K562 (cell line): ENCODE results near the gene SRF. TPM values are rescaled to one million over a fixed set of nuclear protein-coding genes. Genes with fewer than 3 reads are reported as not detected.

ENCODE experiments used
- ATAC-seq: fragments of 200-7000 bp; cut with Tn5 transposase; 3 replicates; pipeline ENCODE4 v1.9.1; 2020; ENCODE audit warnings: moderate library complexity
- BruUV-seq: library from RNA; stranded (reverse); fragments of 400-500 nt; replicated peaks from 2 replicates; lab custom pipeline; 2021; lab: Mats Ljungman, UMichigan
- CTCF ChIA-PET: fragments of 300-600 bp; formaldehyde crosslinking; extraction: SDS; loops from one replicate; lab custom pipeline; 2021; ENCODE audit warnings: low intra/inter-chr PET ratio; lab: Yijun Ruan, JAX
- POLR2A ChIA-PET: fragments of 300-600, 350-650 bp; sonication (Branson Sonifier 250); formaldehyde crosslinking; extraction: SDS; loops from one replicate; lab custom pipeline; 2021; ENCODE audit warnings: antibody characterized with exemption, inconsistent platforms; lab: Yijun Ruan, JAX
- DNase-seq, 4 experiments: peaks; one replicate each; pipeline versions ENCODE4 v3.0.0 to v3.0.0-alpha.2; 2011 to 2018; ENCODE audit warnings: low spot score in 3 of 4, mixed read lengths in 3 of 4; ENCODE audit errors: extremely low read depth in 1 of 4
- FAIRE-seq: peaks from 2 replicates; lab custom pipeline; 2011; peaks lifted over from hg19 to GRCh38; lab: Jason Lieb, UNC
- H2AFZ ChIP-seq: 2 replicates; pipeline ENCODE4 v1.6.0; 2011; ENCODE audit warnings: low read depth, low read length, control low read depth, inconsistent platforms
- H3K27ac ChIP-seq: fragments of 200-600 bp; 3 replicates; pipeline ENCODE4 v1.8.0; 2011; ENCODE audit warnings: low read depth, mild to moderate bottlenecking, control low read depth, inconsistent platforms, low read length, moderate library complexity, mixed read lengths; ENCODE audit errors: extremely low read depth
- H3K27me3 ChIP-seq, 2 experiments: fragments of 300-600 bp in 1 of 2; 2 replicates in 1 of 2; 3 replicates in 1 of 2; pipeline versions ENCODE4 v1.6.0 to v1.8.0; 2011; ENCODE audit warnings: inconsistent platforms in 2 of 2, low read length in 2 of 2, mild to moderate bottlenecking in 1 of 2, mixed read lengths in 1 of 2, moderate library complexity in 1 of 2; ENCODE audit not compliant: control insufficient read depth in 2 of 2, insufficient read depth in 2 of 2
- H3K36me3 ChIP-seq: fragments of 300-600 bp; 3 replicates; pipeline ENCODE4 v1.8.0; 2011; ENCODE audit warnings: mild to moderate bottlenecking, low read length, inconsistent platforms; ENCODE audit not compliant: control insufficient read depth, insufficient read depth
- H3K4me1 ChIP-seq, 2 experiments: fragments of 200-600 bp in 1 of 2; replicated peaks in 1 of 2; 2 replicates in 1 of 2; 3 replicates in 1 of 2; pipeline versions ENCODE4 v1.5.1 to v1.8.0; 2011; ENCODE audit warnings: inconsistent platforms in 2 of 2, low read length in 2 of 2, mild to moderate bottlenecking in 1 of 2, mixed read lengths in 1 of 2, moderate library complexity in 1 of 2; ENCODE audit not compliant: control insufficient read depth in 2 of 2, insufficient read depth in 2 of 2
- H3K4me2 ChIP-seq: 2 replicates; pipeline ENCODE4 v1.6.1; 2011; ENCODE audit warnings: low read length, control low read depth, inconsistent platforms, mixed read lengths; ENCODE audit not compliant: insufficient read depth
- H3K4me3 ChIP-seq: fragments of 200-600 bp; sonication (generic), shearing (Covaris generic); 2 replicates; pipeline ENCODE4 v1.5.1; 2016; ENCODE audit warnings: control low read depth, inconsistent platforms
- H3K79me2 ChIP-seq: fragments of 200-600 bp; 3 replicates; pipeline ENCODE4 v1.8.0; 2011; ENCODE audit warnings: low read length, inconsistent platforms; ENCODE audit not compliant: control insufficient read depth, insufficient read depth
- H3K9ac ChIP-seq, 2 experiments: 2 replicates each; pipeline versions ENCODE4 v1.6.0 to v1.6.1; 2011; ENCODE audit warnings: low read depth in 2 of 2, low read length in 2 of 2, control low read depth in 1 of 2, inconsistent platforms in 1 of 2, mild to moderate bottlenecking in 1 of 2, mixed read lengths in 1 of 2; ENCODE audit not compliant: insufficient read depth in 1 of 2
- H3K9me1 ChIP-seq: one replicate; pipeline ENCODE4 v1.6.0; 2011; ENCODE audit warnings: inconsistent platforms, mild to moderate bottlenecking, low read length, moderate library complexity; ENCODE audit not compliant: control insufficient read depth, insufficient read depth
- H3K9me3 ChIP-seq: replicated peaks from 2 replicates; pipeline ENCODE4 v1.5.1; 2011; ENCODE audit warnings: low read depth, low read length, inconsistent platforms; ENCODE audit not compliant: control insufficient read depth, insufficient read depth
- H4K20me1 ChIP-seq: replicated peaks from 2 replicates; pipeline ENCODE4 v1.6.1; 2011; ENCODE audit warnings: low read length, inconsistent platforms, mixed read lengths; ENCODE audit not compliant: control insufficient read depth, insufficient read depth
- GTF2F1 ChIP-seq: IDR thresholded peaks from 2 replicates; pipeline ENCODE4 v1.6.1; 2011; ENCODE audit warnings: low read depth, low read length, improper control_type of control experiment
- TFAM ChIP-seq: fragments of 250-450 bp; sonication (Bioruptor Pico); conservative IDR thresholded peaks from 2 replicates; pipeline ENCODE4 v1.5.0; 2021; ENCODE audit warnings: mild to moderate bottlenecking, moderate library complexity
- TGIF2 ChIP-seq: sonication (generic); formaldehyde crosslinking; IDR thresholded peaks from 2 replicates; pipeline ENCODE4 v1.8.1; 2022; ENCODE audit warnings: mild to moderate bottlenecking, missing genetic modification reagents, moderate library complexity
- ZFP1 ChIP-seq: fragments of 450-650 bp; formaldehyde crosslinking; IDR thresholded peaks from 2 replicates; pipeline ENCODE4 v1.4.0; 2020; ENCODE audit warnings: mild to moderate bottlenecking, mixed read lengths
- ZNF143 ChIP-seq: sonication (generic); formaldehyde crosslinking; IDR thresholded peaks from 2 replicates; pipeline ENCODE4 v1.9.0; 2022; ENCODE audit warnings: mild to moderate bottlenecking, missing genetic modification reagents
- ZNF274 ChIP-seq: IDR thresholded peaks from 2 replicates; pipeline ENCODE4 v1.6.1; 2011; ENCODE audit warnings: low read depth, mild to moderate bottlenecking, low read length, moderate library complexity, borderline replicate concordance
- WGBS: fragments of 100-300 bp; shearing (Covaris generic); methylation state at CpG from one replicate; pipeline ENCODE4 v1.1.6; 2016; ENCODE audit warnings: low coverage, mixed read lengths; ENCODE audit not compliant: insufficient coverage; ENCODE audit errors: missing lambda C conversion rate; 5-methylcytosine and 5-hydroxymethylcytosine counted together
- in situ Hi-C: fragments of 300-500 bp; cut with MboI; formaldehyde crosslinking; loops from 4 replicates; pipeline ENCODE4 v1.15.0; 2018; ENCODE audit warnings: inconsistent platforms, mixed read lengths
- intact Hi-C: fragments of 100-400 bp; cut with micrococcal nuclease; formaldehyde crosslinking; loops from 2 replicates; pipeline ENCODE4 v1.14.2; 2022
- polyA plus RNA-seq, 8 experiments: library from polyadenylated mRNA; depleted of rRNA in 4 of 8; stranded (reverse) in 5 of 8; unstranded in 3 of 8; fragments of >200 nt; fragmentation: Nextera tagmentation in 2 of 8; fragmentation: Illumina TruSeq in 1 of 8; extraction: Ambion mirVana in 2 of 8; extraction: Trizol in 1 of 8; gene quantifications; 2 replicates each; pipeline versions ENCODE4 v1.2.1 to v1.2.3, GENCODE V29; 2011 to 2014; ENCODE audit warnings: inconsistent platforms in 1 of 8, missing spikeins in 1 of 8
- total RNA-seq, 7 experiments: library from RNA; depleted of rRNA in 6 of 7; stranded (reverse); fragments of >200 nt in 6 of 7; fragmentation: Illumina TruSeq in 2 of 7; extraction: Trizol in 2 of 7; gene quantifications; 2 replicates each; pipeline versions ENCODE4 v1.2.1 to v1.2.3, GENCODE V29; 2011 to 2021; ENCODE audit warnings: low replicate concordance in 1 of 7

Gene SRF
- total and polyA plus RNA-seq, 9 of the 15 experiments (the other 6 are each of a cell fraction or from before 2014, with no cell fraction given): 2.5 to 37.0 (median 24.6) TPM

GRCh38 chr6:43142101-43142500 is 29.0 kb upstream of the SRF start:
- Histone ChIP-seq H3K79me2 (no peaks in the 10 kb centered on the region), H4K20me1 (no peaks in the 10 kb centered on the region), H3K9me3 (no peaks in the 10 kb centered on the region), H3K9ac (peak overlapping the region in 1 of 2 experiments; percentile 14; a peak in 1 of 4 replicates), H3K36me3 (no peaks in the 10 kb centered on the region), H3K27ac (no peak overlapping the region), H2AFZ (peak overlapping the region; percentile 61), H3K4me2 (no peak overlapping the region), H3K27me3 (no peaks in the 10 kb centered on the region; a peak in 1 of 5 replicates), H3K4me1 (peaks cover 5 to 21% of the 10 kb centered on the region in 2 experiments; a peak in 4 of 5 replicates), H3K9me1 (no peaks in the 10 kb centered on the region), H3K4me3 (no peak overlapping the region)
- FAIRE-seq (no peak), DNase-seq (no peak), ATAC-seq (no peak)
- POLR2A ChIA-PET: interaction anchor here (0.9 to 2.4 kb wide), 3 partner anchors 88 to 225 kb away, joined by 3 to 22 read pairs (median 5); partner anchors contain the start of gene CUL7
- TF ChIP-seq GTF2F1: no peak
- no peak for TF ChIP-seq ZFP1 (CRISPR knock-in tag)
- no peak for TF ChIP-seq TGIF2
- TF ChIP-seq ZNF143: no peak
- TF ChIP-seq ZNF274: no peak
- no peak for TF ChIP-seq TFAM (CRISPR knock-in tag)
- intact Hi-C loops: loop anchor here (2.0 kb wide), 2 partner anchors 71 to 177 kb away; no protein-coding TSS in a partner anchor
- in situ Hi-C loops: loop anchor here (5.0 kb wide), 1 partner anchor 235 kb away; no protein-coding TSS in a partner anchor
- no TSS peak for BruUV-seq
- CTCF ChIA-PET: interaction anchor here (1.3 to 2.5 kb wide), 4 partner anchors 72 to 241 kb away, joined by 5 to 20 read pairs (median 14); no protein-coding TSS in a partner anchor
- 24% methylated on average over 14 of the region's 14 CpGs for WGBS
